Measurements from ENCODE around the gene CDX2.

DNA sequence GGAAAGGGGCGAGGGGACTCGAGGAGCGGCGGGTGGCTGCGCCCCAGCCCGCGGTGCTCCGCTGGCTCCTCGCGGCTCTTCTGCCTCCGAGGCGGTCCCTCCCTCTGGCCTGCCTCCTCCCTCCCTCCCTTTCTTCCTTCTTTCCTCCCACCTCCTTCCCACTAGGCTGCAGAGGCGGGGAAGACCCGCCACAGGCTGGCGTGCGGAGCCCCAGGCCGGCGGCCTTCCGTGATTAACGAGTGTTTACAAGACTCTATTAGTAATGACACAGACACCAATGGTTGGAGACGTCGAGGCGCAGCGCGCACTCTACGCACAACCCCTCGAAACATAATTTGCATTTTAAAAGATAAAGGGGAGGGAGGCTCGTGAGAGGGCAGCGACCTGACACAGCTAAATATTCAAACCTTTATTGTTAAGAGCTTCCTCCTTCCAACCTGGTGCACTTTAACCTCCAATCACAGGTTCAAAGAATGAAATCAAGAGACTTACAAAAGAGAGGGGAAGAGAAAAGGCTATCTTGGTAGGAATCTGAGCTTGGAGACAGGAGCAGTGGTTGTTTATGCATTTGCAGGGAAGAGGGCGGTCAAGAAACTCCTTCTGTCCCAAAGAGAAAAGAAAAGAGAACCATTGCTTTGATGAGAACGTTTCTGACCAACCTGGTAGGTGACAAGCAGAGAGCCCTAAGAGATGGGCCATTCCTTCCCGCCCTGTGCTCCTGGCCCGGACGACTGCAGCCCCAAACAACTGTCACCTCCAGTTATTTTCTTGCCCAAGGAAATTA, at the start of gene CDX2:
- TF ChIP-seq, protein P1, sequence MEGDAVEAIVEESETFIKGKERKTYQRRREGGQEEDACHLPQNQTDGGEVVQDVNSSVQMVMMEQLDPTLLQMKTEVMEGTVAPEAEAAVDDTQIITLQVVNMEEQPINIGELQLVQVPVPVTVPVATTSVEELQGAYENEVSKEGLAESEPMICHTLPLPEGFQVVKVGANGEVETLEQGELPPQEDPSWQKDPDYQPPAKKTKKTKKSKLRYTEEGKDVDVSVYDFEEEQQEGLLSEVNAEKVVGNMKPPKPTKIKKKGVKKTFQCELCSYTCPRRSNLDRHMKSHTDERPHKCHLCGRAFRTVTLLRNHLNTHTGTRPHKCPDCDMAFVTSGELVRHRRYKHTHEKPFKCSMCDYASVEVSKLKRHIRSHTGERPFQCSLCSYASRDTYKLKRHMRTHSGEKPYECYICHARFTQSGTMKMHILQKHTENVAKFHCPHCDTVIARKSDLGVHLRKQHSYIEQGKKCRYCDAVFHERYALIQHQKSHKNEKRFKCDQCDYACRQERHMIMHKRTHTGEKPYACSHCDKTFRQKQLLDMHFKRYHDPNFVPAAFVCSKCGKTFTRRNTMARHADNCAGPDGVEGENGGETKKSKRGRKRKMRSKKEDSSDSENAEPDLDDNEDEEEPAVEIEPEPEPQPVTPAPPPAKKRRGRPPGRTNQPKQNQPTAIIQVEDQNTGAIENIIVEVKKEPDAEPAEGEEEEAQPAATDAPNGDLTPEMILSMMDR (conservative IDR thresholded peaks at IDR 0.05), result no peak
- TF ChIP-seq ZFX (IDR thresholded peaks at IDR 0.05), result no peak
